Measurements from ENCODE around the gene MUC5AC. TPM values are rescaled to one million over a fixed set of nuclear protein-coding genes. Genes with fewer than 3 reads are reported as not detected.

The MUC5AC gene
- polyA plus RNA-seq, 4 donors = 0.06 to 0.13 TPM; not detected in 2

DNA sequence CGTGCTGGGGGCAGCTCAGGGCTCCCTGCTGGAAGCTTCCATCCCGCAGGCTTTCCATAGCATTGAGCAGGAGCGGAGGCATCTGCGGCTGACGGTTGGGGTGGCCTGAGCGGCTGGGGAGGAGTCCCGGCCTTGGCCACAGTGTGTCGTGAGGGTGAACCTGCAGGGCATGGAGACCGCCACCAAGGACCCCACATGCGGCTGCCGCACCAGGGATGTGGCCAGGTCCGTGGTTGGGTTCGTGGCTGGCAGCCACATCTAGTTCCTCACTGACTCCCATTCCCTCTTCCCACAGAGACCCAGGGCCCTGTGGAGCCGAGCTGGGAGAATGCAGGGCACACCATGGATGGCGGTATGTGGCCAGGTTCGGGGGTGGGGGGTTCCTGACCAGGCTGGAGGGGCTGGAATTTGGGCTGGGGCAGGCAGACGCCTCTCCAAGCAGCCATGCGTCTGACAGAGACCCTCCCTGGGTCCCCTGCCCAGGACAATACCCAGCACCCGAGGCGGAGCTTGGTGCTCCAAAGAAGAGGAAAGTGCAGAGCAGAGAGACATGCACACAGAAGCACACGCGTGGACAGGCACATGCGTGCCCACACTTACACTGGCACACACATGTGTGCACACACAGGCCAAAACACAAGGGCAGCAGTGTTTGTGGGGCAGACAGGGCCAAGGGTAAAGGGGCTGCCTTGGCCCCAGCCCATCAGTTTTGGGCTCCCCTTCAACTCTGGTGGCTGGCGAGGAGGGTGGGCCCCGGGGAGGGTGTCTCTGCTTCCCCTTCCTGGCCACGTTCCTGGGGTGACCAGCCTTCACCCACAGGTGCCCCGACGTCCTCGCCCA, 67.9 kb downstream of the MUC5AC start:
- H3K27me3 ChIP-seq (ENCODE audit: control insufficient read depth in 3 of 3, insufficient read depth in 3 of 3, low read length in 3 of 3) = peaks cover 0 to 3% (median 0%) of the 10 kb centered on the region in 3 donors

DNA sequence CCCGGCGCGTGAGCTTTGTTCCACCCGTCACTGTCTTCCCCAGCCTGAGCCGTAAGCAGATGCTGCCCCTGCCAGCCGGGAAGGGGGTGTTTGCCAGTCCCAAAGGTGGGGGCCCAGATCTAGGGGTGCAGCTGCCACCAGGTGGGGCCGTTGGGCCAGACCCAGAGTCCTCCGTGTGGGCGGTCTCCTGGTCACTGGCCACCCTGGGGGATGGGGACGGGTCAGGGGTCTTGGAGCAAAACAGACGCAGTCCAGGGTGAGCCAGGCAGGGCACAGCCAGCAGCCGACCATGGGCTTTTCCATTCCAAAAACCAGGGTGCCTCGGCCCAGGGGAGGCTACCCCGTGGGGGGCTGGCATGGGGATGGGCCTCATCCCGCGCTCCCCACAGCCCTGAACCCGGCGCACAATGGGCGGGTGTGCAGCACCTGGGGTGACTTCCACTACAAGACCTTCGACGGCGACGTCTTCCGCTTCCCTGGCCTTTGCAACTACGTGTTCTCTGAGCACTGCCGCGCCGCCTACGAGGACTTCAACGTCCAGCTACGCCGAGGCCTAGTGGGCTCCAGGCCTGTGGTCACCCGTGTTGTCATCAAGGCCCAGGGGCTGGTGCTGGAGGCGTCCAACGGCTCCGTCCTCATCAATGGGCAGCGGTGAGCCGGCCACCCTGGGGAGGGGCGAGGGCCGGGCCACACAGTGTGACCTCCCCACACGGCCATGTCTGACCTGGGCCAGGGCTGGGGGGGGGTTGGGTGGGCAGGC, 68.7 kb downstream of the MUC5AC start:
- H3K9me3 ChIP-seq (ENCODE audit: control insufficient read depth in 2 of 2, insufficient read depth in 1 of 2, low read depth in 1 of 2, low read length in 1 of 2) = no peaks in the 10 kb centered on the region
- no peaks in the 10 kb centered on the region for H3K4me1 ChIP-seq (ENCODE audit: control insufficient read depth in 3 of 3, insufficient read depth in 2 of 3, low read depth in 1 of 3, low read length in 2 of 3)
- FAIRE-seq (no peak), DNase-seq (no peak)
- H3K27me3 ChIP-seq (ENCODE audit: control insufficient read depth in 3 of 3, insufficient read depth in 3 of 3, low read length in 3 of 3) = peaks cover 0 to 3% (median 0%) of the 10 kb centered on the region in 3 donors
- H3K4me3 ChIP-seq (ENCODE audit: low read depth in 1 of 3, low read length in 3 of 3) = no peak overlapping the region
- 72 to 79% (median 76%) methylated on average over 40 to 41 of the region's 41 CpGs for WGBS, 3 donors
- H3K27ac ChIP-seq (ENCODE audit: low read depth in 1 of 3, low read length in 2 of 3) = no peak overlapping the region
- H3K36me3 ChIP-seq (ENCODE audit: control insufficient read depth in 3 of 3, insufficient read depth in 2 of 3, low read depth in 1 of 3, low read length in 3 of 3) = no peaks in the 10 kb centered on the region

More for the DNA sequence above, 67.9 kb downstream of the MUC5AC start:
- no peaks in the 10 kb centered on the region for H3K36me3 ChIP-seq (ENCODE audit: control insufficient read depth in 3 of 3, insufficient read depth in 2 of 3, low read depth in 1 of 3, low read length in 3 of 3)
- H3K27ac ChIP-seq (ENCODE audit: low read depth in 1 of 3, low read length in 2 of 3) = no peak overlapping the region
- no peak for DNase-seq
- no peaks in the 10 kb centered on the region for H3K9me3 ChIP-seq (ENCODE audit: control insufficient read depth in 2 of 2, insufficient read depth in 1 of 2, low read depth in 1 of 2, low read length in 1 of 2)
- H3K4me1 ChIP-seq (ENCODE audit: control insufficient read depth in 3 of 3, insufficient read depth in 2 of 3, low read depth in 1 of 3, low read length in 2 of 3) = no peaks in the 10 kb centered on the region
- no peak for FAIRE-seq
- WGBS, 3 donors = 75 to 82% (median 80%) methylated on average over 27 to 29 of the region's 29 CpGs
- no peak overlapping the region for H3K4me3 ChIP-seq (ENCODE audit: low read depth in 1 of 3, low read length in 3 of 3)

DNA sequence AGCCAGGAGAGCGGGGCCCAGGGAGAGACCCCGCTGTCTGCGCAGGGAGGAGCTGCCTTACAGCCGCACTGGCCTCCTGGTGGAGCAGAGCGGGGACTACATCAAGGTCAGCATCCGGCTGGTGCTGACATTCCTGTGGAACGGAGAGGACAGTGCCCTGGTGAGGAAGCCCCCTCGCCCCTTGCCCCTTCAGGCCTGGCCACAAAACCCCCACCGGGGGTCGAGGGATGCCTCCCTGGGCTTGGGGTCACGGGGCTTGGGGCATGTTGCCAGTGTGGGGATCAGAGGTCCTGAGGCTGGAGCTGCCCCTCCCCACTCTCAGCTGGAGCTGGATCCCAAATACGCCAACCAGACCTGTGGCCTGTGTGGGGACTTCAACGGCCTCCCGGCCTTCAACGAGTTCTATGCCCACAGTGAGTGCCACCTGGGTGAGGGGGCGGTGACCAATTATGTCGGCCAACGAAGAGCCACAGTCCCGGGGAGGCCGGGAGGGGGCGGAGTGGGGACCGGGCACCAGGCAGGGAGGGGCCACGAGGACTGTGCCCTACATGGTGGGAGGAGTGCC, 69.3 kb downstream of the MUC5AC start:
- Histone ChIP-seq H3K27me3 (ENCODE audit: control insufficient read depth in 3 of 3, insufficient read depth in 3 of 3, low read length in 3 of 3) (peaks cover 0 to 3% (median 0%) of the 10 kb centered on the region in 3 donors), H3K36me3 (ENCODE audit: control insufficient read depth in 3 of 3, insufficient read depth in 2 of 3, low read depth in 1 of 3, low read length in 3 of 3) (no peaks in the 10 kb centered on the region), H3K27ac (ENCODE audit: low read depth in 1 of 3, low read length in 2 of 3) (no peak overlapping the region), H3K4me1 (ENCODE audit: control insufficient read depth in 3 of 3, insufficient read depth in 2 of 3, low read depth in 1 of 3, low read length in 2 of 3) (no peaks in the 10 kb centered on the region), H3K9me3 (ENCODE audit: control insufficient read depth in 2 of 2, insufficient read depth in 1 of 2, low read depth in 1 of 2, low read length in 1 of 2) (no peaks in the 10 kb centered on the region), H3K4me3 (ENCODE audit: low read depth in 1 of 3, low read length in 3 of 3) (no peak overlapping the region)
- DNase-seq (no peak), FAIRE-seq (no peak)
- WGBS, 3 donors = 35 to 64% (median 51%) methylated on average over 21 to 23 of the region's 23 CpGs

DNA sequence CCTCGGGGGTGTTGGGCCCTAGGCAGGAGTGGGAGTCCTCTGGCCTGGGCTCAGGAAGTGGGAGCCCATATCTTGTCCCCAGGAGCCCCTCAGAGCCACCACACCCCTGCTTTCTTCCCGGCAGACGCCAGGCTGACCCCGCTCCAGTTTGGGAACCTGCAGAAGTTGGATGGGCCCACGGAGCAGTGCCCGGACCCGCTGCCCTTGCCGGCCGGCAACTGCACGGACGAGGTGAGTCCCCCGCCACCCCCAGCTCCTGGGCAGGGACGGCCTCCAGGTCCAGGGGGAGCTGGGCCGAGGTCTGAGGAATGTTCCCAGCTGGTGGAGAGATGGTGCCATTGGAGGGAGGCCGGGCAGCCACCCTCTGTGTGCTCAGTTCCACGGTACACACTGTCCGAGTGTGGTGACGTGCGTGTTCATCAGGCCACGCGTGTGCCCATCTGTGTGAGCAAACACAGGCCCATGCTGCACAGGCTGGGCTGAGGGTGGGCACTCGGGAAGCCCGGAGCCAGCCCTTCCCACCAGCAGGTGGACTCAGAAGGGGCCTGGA, 69.9 kb downstream of the MUC5AC start:
- Histone ChIP-seq H3K9me3 (ENCODE audit: control insufficient read depth in 2 of 2, insufficient read depth in 1 of 2, low read depth in 1 of 2, low read length in 1 of 2) (no peaks in the 10 kb centered on the region), H3K27ac (ENCODE audit: low read depth in 1 of 3, low read length in 2 of 3) (no peak overlapping the region), H3K27me3 (ENCODE audit: control insufficient read depth in 3 of 3, insufficient read depth in 3 of 3, low read length in 3 of 3) (peaks cover 0 to 3% (median 0%) of the 10 kb centered on the region in 3 donors), H3K36me3 (ENCODE audit: control insufficient read depth in 3 of 3, insufficient read depth in 2 of 3, low read depth in 1 of 3, low read length in 3 of 3) (no peaks in the 10 kb centered on the region), H3K4me3 (ENCODE audit: low read depth in 1 of 3, low read length in 3 of 3) (no peak overlapping the region), H3K4me1 (ENCODE audit: control insufficient read depth in 3 of 3, insufficient read depth in 2 of 3, low read depth in 1 of 3, low read length in 2 of 3) (no peaks in the 10 kb centered on the region)
- WGBS, 3 donors = 75 to 87% (median 76%) methylated on average over 23 of the region's 23 CpGs
- DNase-seq (no peak), FAIRE-seq (no peak)

DNA sequence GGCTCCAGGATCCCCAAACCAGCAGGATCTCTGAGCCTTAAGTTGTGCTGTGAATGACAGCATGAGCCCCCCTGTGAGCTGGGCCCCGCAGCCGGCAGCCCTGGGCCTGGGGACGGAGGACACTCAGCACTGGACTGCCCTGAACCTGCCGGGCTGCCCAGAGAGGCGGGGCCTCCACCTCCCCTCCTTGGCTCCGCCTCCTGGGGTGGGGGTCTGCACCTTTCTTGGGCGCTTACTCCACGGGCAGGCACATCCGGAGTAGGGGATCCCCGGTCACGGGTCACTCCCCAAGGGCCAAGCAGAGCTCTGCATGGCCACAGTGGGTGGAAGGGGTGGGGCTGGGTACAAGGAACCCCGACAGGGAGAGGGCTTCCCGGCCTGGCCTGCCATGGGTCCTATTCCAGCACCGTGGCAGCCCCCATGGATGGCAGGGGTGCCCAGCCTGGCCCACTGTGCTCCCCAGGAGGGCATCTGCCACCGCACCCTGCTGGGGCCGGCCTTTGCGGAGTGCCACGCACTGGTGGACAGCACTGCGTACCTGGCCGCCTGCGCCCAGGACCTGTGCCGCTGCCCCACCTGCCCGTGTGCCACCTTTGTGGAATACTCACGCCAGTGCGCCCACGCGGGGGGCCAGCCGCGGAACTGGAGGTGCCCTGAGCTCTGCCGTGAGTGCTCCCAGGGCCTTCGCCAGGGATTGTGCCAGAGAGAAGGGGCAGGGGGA, 70.5 kb downstream of the MUC5AC start:
- Histone ChIP-seq H3K4me1 (ENCODE audit: control insufficient read depth in 3 of 3, insufficient read depth in 2 of 3, low read depth in 1 of 3, low read length in 2 of 3) (no peaks in the 10 kb centered on the region), H3K27ac (ENCODE audit: low read depth in 1 of 3, low read length in 2 of 3) (no peak overlapping the region), H3K36me3 (ENCODE audit: control insufficient read depth in 3 of 3, insufficient read depth in 2 of 3, low read depth in 1 of 3, low read length in 3 of 3) (no peaks in the 10 kb centered on the region), H3K9me3 (ENCODE audit: control insufficient read depth in 2 of 2, insufficient read depth in 1 of 2, low read depth in 1 of 2, low read length in 1 of 2) (no peaks in the 10 kb centered on the region), H3K27me3 (ENCODE audit: control insufficient read depth in 3 of 3, insufficient read depth in 3 of 3, low read length in 3 of 3) (peaks cover 0 to 3% (median 0%) of the 10 kb centered on the region in 3 donors), H3K4me3 (ENCODE audit: low read depth in 1 of 3, low read length in 3 of 3) (no peak overlapping the region)
- FAIRE-seq = no peak
- no peak for DNase-seq
- 71 to 82% (median 72%) methylated on average over 23 to 31 of the region's 31 CpGs for WGBS, 3 donors

DNA sequence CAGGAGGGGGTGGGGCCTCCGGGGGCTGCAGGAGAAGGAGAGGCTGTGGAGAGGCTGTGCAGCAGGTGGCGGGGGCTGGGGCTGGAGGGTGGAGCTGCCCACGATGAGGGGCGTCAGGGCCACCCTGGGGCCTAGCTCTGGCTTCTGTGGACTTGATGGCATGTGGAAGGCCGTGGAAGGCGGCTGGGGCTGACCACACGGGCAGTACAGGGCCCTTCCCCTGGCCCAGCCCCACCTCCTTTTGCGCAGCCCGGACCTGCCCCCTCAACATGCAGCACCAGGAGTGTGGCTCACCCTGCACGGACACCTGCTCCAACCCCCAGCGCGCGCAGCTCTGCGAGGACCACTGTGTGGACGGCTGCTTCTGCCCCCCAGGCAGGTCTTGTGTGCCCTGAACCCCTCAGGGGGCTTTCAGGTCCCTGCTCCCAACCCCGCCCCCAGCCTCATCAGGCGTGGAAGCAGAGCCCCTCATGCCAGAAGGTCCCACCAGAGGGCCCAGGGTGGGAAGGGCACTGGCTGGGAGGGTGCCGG, 71.2 kb downstream of the MUC5AC start:
- H3K27ac ChIP-seq (ENCODE audit: low read depth in 1 of 3, low read length in 2 of 3) = no peak overlapping the region
- no peak for DNase-seq

DNA sequence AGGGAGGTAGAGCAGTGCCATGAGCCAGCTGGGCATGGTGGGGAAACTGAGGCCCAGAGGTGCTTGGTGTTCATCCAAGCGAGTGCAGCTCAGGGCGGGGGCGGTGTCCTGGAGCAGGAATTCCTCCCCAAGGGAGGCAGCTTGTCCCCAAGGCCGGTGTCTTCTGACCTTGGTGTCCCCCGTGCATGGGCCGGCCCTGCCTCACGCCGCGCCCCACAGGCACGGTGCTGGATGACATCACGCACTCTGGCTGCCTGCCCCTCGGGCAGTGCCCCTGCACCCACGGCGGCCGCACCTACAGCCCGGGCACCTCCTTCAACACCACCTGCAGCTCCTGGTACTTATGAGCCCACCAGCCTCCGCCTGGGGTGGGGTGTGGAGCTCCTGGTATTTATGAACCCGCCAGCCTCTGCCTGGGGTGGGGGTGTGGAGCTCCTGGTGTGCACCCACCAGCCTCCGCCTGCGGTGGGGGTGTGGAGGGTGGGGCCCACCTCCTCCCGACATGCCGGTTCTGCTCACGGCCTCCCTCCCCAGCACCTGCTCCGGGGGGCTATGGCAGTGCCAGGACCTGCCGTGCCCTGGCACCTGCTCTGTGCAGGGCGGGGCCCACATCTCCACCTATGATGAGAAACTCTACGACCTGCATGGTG, 71.8 kb downstream of the MUC5AC start:
- Histone ChIP-seq H3K4me3 (ENCODE audit: low read depth in 1 of 3, low read length in 3 of 3) (no peak overlapping the region), H3K4me1 (ENCODE audit: control insufficient read depth in 3 of 3, insufficient read depth in 2 of 3, low read depth in 1 of 3, low read length in 2 of 3) (peaks cover 0 to 2% (median 0%) of the 10 kb centered on the region in 3 donors), H3K9me3 (ENCODE audit: control insufficient read depth in 2 of 2, insufficient read depth in 1 of 2, low read depth in 1 of 2, low read length in 1 of 2) (no peaks in the 10 kb centered on the region), H3K36me3 (ENCODE audit: control insufficient read depth in 3 of 3, insufficient read depth in 2 of 3, low read depth in 1 of 3, low read length in 3 of 3) (no peaks in the 10 kb centered on the region), H3K27ac (ENCODE audit: low read depth in 1 of 3, low read length in 2 of 3) (no peak overlapping the region), H3K27me3 (ENCODE audit: control insufficient read depth in 3 of 3, insufficient read depth in 3 of 3, low read length in 3 of 3) (peaks cover 0 to 3% (median 0%) of the 10 kb centered on the region in 3 donors)
- FAIRE-seq = no peak
- 30 to 76% (median 47%) methylated on average over 21 to 27 of the region's 27 CpGs for WGBS, 3 donors
- DNase-seq = no peak

More for the DNA sequence above, 71.2 kb downstream of the MUC5AC start:
- H3K4me3 ChIP-seq (ENCODE audit: low read depth in 1 of 3, low read length in 3 of 3) = no peak overlapping the region
- peaks cover 0 to 3% (median 0%) of the 10 kb centered on the region in 3 donors for H3K27me3 ChIP-seq (ENCODE audit: control insufficient read depth in 3 of 3, insufficient read depth in 3 of 3, low read length in 3 of 3)
- H3K9me3 ChIP-seq (ENCODE audit: control insufficient read depth in 2 of 2, insufficient read depth in 1 of 2, low read depth in 1 of 2, low read length in 1 of 2) = no peaks in the 10 kb centered on the region
- no peak for FAIRE-seq
- H3K4me1 ChIP-seq (ENCODE audit: control insufficient read depth in 3 of 3, insufficient read depth in 2 of 3, low read depth in 1 of 3, low read length in 2 of 3) = peaks cover 0 to 2% (median 0%) of the 10 kb centered on the region in 3 donors
- H3K36me3 ChIP-seq (ENCODE audit: control insufficient read depth in 3 of 3, insufficient read depth in 2 of 3, low read depth in 1 of 3, low read length in 3 of 3) = no peaks in the 10 kb centered on the region
- 66 to 74% (median 69%) methylated on average over 16 to 18 of the region's 18 CpGs for WGBS, 3 donors
